ENCODE measurements around the gene TCP11L1. TPM values are rescaled to one million over a fixed set of nuclear protein-coding genes. Genes with fewer than 3 reads are reported as not detected.

TCP11L1 gene
- total and polyA plus RNA-seq, 12 donors, result 2.8 to 9.2 (median 6.2) TPM

GRCh38 chr11:33040033-33040861 is 875 bp downstream of the TCP11L1 start:
- H3K27me3 ChIP-seq, result no peaks in the 10 kb centered on the region
- TF ChIP-seq CTCF (IDR thresholded peaks at IDR 0.05), result no peak
- no peaks in the 10 kb centered on the region for H3K9me3 ChIP-seq
- H3K4me3 ChIP-seq, result peak overlapping the region; percentile 56 to 97 (median 80)
- peak overlapping the region; percentile 83 to 100 (median 98) for H3K27ac ChIP-seq
- peaks cover 0 to 18% (median 12%) of the 10 kb centered on the region in 9 donors for H3K4me1 ChIP-seq
- WGBS, 2 donors, result 5 to 6% methylated on average over 30 of the region's 30 CpGs
- DNase-seq, result no peak
- H3K36me3 ChIP-seq, result peaks cover 0 to 18% (median 0%) of the 10 kb centered on the region in 9 donors
- peak; percentile 5 to 45 (median 18) for ATAC-seq
- intact Hi-C loops (cut with DNase I), result loop anchor here in 2 of 10 donors (10.0 kb wide), 1 partner anchor 145 kb away; the partner anchor contains the start of gene QSER1 (in 2 of the 2)

- Histone ChIP-seq H3K9me3 (no peaks in the 10 kb centered on the region), H3K27ac (peak overlapping the region in 6 of 10 donors; percentile 96 to 100 (median 99)), H3K4me1 (peaks cover 0 to 18% (median 14%) of the 10 kb centered on the region in 9 donors), H3K27me3 (no peaks in the 10 kb centered on the region), H3K4me3 (peak overlapping the region in 7 of 10 donors; percentile 72 to 97 (median 83)), H3K36me3 (peaks cover 0 to 25% (median 0%) of the 10 kb centered on the region in 9 donors)
- 61 to 63% methylated on average over 5 of the region's 5 CpGs for WGBS, 2 donors
- intact Hi-C loops (cut with DNase I), result loop anchor here in 2 of 10 donors (10.0 kb wide), 1 partner anchor 146 kb away; the partner anchor contains the start of gene QSER1 (in 2 of the 2)
- no peak for DNase-seq
- no peak for TF ChIP-seq CTCF (IDR thresholded peaks at IDR 0.05)
- ATAC-seq, result no peak
These were observed 1.6 kb downstream of the TCP11L1 start for GRCh38 chr11:33040862-33041453.

GRCh38 chr11:33043221-33043830 is 4.0 kb downstream of the TCP11L1 start:
- ATAC-seq, result no peak
- intact Hi-C loops (cut with DNase I), result loop anchor here in 2 of 10 donors (10.0 kb wide), 1 partner anchor 149 kb away; the partner anchor contains the start of gene QSER1 (in 2 of the 2)

More at GRCh38 chr11:33043221-33043830, 4.0 kb downstream of the TCP11L1 start:
- Histone ChIP-seq H3K4me3 (no peak overlapping the region), H3K9me3 (no peaks in the 10 kb centered on the region), H3K27me3 (no peaks in the 10 kb centered on the region), H3K4me1 (peaks cover 0 to 19% (median 14%) of the 10 kb centered on the region in 9 donors), H3K27ac (no peak overlapping the region), H3K36me3 (peaks cover 0 to 49% (median 4%) of the 10 kb centered on the region in 9 donors)
- WGBS, 2 donors, result 81 to 85% methylated on average over 2 of the region's 2 CpGs
- no peak for TF ChIP-seq CTCF (IDR thresholded peaks at IDR 0.05)
- no peak for DNase-seq
